NCI-H1694 (cell line): ENCODE measurements around the gene PARN.
"Not testable (repeated sequence)": the region's sequence is repeated elsewhere in the genome, so short reads cannot be mapped to it uniquely, and the experiment has no call there.

Experiments
- DNase-seq: peaks from one replicate; lab custom pipeline; 2025; lab: John Stamatoyannopoulos, UW

PARN gene, protein sequence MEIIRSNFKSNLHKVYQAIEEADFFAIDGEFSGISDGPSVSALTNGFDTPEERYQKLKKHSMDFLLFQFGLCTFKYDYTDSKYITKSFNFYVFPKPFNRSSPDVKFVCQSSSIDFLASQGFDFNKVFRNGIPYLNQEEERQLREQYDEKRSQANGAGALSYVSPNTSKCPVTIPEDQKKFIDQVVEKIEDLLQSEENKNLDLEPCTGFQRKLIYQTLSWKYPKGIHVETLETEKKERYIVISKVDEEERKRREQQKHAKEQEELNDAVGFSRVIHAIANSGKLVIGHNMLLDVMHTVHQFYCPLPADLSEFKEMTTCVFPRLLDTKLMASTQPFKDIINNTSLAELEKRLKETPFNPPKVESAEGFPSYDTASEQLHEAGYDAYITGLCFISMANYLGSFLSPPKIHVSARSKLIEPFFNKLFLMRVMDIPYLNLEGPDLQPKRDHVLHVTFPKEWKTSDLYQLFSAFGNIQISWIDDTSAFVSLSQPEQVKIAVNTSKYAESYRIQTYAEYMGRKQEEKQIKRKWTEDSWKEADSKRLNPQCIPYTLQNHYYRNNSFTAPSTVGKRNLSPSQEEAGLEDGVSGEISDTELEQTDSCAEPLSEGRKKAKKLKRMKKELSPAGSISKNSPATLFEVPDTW

DNA sequence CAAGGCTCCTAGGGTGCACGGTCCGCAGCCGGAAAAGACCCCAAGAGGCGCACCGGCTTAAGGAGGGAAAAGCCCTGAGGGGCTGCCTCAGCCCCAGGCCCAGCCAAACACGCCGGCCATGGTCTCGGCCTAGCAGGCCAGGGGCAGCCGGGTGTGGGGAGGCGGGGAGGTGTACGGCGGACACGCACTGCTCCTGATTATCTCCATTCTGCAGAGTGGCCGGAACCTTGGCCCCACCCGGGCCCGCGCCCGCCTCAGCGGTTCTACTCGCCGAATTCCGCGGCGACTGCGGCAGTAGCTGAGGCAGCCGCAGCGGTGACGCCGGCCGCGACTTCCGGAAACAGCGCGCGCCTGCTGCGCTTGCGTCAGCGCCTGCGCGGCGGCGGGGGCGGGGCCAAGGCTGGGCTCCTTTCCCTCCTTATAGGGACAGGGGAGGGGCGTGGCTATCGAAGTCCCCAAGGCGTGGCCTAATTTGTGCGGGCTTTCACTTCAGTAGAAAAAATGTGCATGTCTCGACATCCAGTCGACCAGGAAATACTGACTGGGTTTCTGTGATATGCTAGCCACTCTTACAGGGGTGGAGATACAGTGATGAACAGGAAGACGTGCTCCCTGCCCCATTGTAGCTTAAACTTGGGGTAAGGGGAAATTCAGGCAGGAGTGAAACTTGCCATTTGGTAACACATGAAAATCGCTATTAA, at the start of gene PARN:
Gene PARN, minus strand, starts transcription at position 342 of the 701 bp plus-strand sequence. Its CDS starts 135 bp downstream, at position 207.
- peak; percentile 87 for DNase-seq

DNA sequence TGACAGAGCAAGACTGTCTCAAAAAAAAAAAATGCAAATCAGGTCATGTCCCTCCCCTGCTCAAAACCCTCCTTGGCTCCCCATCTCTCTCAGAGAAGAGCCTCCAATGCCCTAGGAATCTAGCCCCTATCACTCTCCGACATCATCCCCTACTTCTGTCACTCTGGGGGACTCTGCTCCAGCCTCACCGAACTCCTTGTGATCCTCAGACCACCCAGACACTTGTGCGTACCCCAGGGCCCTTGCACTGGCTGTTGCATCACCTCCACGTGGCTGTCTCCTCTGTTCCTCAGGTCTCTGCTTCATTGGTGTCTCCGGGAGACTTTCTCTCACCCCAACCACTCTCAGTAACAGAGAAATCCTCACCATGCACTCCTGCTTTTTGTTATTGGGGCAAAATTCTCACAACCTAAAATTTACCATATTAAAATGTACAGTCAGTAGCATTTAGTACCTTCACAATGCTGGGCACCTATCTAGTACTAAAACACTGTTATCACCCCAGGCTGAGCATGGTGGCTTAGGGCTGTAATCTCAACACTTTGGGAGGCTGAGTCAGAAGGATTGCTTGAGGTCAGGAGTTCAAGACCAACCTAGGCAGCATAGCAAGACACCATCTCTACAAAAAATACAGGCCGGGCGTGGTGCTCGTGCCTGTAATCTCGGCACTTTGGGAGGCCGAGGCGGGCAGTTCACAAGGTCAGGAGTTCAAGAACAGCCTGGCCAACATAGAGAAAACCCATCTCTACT, 48.9 kb upstream of the PARN start:
- no peak for DNase-seq

DNA sequence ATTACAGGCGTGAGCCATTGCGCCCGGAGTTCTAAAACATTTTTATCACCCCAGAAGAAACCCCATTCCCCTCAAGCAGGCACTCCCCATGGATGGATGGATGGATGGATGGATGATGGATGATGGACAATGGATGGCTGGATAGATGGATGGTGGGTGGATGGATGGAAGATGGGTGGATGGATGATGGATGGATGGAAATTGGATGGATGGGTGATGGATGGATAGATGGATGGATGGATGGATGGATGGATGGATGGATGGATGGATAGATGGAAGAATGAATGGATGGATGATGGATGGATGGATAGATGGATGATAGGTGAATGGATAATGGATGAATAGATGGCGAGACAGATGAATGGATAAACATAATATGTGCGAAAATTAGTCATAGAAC, 47.6 kb upstream of the PARN start:
- no peak for DNase-seq

DNA sequence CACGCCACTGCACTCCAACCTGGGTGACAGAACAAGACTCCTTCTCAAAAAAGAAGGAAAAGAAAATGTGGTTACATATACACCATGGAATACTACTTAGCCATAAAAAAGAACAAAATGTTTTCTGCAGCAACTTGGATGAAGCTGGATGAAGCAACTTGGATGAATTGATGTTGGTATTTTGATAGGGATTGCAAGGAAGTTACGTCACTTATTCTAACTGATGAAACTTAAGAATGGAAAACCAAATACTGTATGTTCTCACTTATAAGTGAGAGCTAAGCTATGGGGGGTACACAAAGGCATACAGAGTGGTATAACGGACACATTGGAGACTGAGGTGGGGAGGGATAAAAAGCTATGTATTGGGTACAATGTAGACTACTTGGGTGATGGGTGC, 46.6 kb upstream of the PARN start:
- no peak for DNase-seq

DNA sequence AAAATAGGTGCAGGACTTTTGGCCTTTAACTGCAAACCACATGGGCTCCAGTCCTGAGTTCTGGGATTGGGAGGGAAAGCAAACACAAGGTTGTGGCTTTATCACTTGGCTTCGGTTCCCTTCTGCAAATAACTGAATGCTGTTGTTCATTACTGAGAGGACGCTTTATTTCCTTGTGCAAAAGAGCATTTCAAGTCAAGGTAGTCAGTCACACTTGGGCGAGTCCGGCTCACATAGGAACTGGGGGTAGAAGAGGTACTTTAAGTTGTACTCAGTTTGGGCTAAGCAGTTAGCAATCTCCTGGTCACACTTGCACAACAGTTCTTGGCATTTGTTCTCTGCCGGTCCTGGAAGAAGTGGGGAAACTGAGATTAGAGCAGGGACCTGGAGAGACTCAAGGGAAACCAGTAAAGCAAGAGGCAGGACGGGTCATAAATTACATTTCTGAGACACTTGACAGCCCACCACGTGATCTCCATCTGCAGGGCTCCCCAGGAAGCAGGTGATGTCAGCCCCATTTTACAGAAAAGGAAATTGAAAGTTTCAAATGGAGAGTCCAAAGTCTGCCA, 42.4 kb upstream of the PARN start:
- DNase-seq, result no peak

DNA sequence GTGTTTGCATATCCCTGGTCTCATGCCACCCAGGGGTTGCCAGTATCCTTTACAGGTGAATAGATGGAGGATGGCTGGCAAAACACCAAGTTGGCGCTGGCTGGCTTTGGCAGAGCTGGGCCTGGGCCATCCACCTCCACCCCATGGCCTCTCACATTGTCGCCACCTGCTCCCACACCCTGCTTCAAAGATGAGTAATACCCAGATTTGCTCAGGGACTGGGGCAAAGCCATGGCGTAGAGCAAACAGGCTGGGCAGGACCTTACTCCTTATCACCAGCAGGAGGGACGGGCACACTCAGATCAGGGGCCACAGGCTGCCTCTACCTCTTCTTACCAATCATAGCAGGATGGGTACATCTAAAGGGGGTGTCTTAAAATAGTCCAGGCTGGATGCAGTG, 39.7 kb upstream of the PARN start:
- no peak for DNase-seq

DNA sequence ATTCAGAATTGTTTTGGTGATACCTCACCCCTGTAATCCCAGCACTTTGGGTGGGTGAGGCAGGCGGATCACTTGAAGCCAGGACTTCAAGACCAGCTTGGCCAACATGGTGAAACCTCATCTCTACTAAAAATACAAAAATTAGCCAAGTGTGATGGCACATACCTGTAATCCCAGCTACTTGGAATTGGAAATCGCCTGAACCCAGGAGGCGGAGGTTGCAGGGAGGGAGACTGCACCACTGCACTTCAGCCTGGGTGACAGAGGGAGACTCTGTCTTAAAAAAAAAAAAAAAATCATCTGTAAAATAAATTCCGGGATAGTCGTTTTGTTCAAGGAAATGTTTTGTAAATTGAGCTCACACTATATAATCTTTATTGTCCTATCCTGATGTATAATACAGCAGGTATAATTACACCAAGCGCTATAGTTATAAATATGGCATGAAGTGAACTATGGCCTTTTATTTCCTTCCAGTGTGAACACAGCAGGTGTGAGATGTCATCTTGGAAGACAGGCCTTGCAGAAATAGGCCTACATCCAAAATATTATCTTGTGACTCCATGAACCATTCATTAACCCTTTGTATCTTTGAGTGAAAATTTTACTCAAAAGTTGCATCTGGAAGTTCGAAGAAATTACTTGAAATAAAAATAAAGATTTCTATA, 38.6 kb upstream of the PARN start:
- DNase-seq, result no peak

DNA sequence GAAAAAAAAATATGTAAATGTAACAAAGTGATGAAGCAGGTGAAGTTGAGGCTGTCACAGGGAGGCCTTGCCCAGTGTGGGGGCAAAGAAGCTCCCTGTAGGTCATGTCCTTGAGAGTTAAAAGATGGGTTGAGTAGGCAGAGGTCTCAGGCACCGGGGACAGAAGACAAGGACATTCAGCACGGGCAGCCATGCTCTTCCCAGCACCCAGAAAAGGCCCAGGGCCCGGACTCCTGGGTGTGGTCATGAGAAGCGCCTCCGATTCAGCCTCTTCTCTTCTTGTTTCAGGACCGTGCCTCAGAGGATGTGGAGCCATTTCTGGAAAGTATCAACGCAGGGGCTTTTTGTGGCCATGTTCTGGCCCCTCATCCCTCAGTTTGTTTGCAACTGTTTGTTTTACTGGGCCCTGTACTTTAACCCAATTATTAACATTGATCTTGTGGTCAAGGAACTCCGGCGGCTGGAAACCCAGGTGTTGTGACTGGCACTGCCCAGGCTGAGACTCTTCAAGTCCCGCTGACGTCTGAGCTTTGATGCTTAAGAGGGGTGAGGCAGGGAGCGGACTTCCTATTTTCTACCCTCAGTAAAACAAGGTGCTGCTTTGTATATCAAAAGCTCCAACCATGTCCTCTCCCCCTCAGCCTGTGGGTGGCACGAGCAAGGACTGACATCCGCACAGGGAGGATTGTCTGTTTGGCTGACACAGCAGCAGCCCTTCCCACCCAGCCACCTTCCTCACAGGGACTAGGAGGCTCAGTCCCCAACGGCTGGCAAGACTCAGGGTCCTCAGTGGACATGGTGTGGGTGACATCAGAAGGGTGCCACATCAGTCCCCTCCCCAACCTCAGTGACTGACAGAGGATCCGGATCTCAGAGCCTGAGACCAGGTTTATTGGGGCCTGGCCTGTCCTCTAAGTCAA, 37.5 kb upstream of the PARN start:
- no peak for DNase-seq

DNA sequence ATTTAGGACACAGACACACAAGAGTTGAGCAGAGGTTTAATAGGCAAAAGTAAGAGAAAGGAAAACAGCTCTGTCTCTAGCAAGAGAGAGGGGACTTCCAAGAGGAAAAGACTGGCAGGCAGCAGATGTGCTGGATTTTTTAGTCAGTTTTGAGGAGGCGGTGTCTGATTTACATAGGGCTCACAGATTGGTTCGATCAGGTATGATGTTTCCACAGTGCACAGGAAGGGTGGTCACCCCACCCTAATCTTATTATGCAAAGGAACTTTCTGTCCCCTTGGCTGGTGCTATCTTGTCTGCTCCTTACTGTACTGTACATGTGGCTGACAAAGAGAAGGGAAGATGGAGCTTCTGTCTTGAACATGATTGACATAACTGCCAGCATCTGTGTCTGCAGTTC, 28.0 kb upstream of the PARN start:
- DNase-seq, result no peak

DNA sequence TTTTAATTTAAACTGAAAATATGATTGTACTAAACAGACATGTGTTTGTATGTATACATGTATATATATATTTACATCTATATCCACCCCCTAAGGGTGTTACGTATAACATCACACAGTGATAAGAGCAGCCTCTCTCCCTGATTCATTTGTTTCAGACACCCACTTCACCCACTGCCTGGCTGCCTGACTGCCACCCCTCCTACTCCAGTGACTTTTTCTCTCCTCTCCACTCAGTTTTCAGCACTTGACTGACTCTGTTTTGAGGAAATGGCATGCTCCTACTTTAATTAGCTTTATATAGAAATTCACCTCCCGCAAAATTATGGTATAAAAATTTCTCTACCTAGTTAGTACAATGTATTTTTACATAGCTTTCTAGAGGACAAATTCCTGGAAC, 22.7 kb upstream of the PARN start:
- no peak for DNase-seq

DNA sequence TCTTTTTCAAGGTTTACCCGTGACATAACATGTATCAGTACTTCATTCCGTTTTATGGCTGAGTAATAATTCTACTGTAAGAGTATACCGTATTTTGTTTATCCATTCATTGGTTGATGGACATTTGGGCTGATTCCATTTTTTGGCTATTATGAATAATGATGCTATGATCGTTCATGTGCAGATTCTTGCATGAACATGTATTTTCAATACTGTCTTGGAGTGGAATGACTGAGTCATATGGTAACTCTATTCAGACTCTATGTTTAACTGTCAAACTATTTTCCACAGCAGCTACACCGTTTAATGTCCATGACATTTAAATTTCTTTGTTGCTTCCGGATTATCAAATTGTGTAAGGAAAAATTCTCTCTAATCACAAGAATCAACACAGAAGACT, 20.6 kb upstream of the PARN start:
- no peak for DNase-seq

DNA sequence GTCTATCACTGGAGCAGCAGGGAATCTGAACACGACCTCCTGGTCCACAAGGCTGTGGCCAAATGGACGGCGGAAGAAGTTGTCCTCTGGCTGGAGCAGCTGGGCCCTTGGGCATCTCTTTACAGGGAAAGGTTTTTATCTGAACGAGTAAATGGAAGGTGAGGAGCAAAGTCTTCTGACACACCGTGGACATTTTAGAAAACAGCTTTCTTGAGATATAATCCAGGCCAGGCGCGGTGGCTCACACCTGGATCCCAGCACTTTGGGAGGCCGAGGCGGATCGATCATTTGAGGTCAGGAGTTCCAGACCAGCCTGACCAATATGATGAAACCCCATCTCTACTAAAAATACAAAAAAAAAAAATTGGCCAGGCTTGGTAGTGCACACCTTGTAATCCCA, 19.8 kb upstream of the PARN start:
- DNase-seq, result no peak

DNA sequence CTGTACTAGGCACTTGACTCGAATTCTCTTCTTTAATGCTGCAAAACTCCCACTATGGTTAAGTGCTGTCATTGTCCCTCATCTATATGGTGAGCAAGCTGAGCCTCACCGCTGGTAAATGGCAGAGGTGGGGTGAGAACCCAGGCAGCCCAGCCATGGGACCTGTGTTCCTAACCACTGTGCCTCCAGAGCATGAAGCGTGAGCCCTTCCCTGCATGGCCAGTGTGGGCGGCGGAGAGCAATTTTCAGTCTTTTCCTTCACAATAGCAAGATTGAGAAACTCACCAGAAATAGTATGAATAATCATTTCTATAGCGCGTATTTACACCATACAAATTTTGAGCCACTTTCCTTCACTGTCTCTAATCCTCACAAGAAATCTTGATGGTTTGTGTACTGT, 11.9 kb upstream of the PARN start:
- DNase-seq, result no peak

DNA sequence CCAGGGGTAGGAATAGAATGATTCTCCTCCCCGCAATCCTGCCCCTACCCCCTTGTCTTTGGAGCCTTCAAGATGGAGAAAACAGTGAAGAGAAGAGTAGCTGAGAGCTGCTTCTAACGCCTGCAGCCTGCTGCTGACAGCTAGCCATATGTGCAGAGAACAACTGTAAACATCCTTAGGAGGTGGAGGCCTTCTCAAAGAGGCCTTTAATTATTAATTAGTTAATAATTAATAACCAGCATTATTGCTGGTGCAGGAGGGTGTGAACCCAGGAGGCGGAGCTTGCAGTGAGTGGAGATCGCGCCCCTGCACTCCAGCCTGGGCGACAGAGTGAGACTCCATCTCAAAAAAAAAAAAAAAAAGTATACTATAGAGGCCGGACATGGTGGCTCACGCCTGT, 11.1 kb upstream of the PARN start:
- no peak for DNase-seq

DNA sequence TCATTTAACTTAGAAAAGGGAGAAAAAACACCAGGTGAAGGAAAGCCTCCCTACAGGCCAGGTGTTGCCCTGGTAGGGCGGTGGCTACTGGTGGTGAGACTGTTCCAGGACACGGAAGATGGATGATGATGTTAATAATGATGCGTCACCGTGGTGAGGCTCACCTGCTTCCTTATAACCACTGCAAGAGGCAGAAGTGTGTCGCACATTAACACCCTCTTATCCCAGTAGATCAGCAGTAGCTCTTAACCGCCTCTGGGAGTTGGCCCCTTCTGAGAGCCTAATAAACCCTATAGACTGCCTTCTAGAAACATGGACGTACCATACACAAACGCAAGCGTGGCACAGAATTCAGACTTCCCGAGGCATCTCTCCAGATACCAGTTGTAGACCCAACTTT, 10.5 kb upstream of the PARN start:
- DNase-seq, result no peak

DNA sequence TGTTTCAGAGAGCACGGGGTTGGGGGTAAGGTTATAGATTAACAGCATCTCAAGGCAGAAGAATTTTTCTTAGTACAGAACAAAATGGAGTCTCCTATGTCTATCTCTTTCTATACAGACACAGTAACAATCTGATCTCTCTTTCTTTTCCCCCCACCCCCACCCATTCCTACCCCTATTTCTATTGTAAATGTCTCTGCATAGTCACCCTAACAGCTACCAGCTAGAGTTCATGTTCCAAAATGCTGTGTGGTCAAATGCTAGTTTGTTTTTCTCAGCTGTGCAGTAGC, 6.8 kb upstream of the PARN start:
- DNase-seq, result not testable (repeated sequence)

DNA sequence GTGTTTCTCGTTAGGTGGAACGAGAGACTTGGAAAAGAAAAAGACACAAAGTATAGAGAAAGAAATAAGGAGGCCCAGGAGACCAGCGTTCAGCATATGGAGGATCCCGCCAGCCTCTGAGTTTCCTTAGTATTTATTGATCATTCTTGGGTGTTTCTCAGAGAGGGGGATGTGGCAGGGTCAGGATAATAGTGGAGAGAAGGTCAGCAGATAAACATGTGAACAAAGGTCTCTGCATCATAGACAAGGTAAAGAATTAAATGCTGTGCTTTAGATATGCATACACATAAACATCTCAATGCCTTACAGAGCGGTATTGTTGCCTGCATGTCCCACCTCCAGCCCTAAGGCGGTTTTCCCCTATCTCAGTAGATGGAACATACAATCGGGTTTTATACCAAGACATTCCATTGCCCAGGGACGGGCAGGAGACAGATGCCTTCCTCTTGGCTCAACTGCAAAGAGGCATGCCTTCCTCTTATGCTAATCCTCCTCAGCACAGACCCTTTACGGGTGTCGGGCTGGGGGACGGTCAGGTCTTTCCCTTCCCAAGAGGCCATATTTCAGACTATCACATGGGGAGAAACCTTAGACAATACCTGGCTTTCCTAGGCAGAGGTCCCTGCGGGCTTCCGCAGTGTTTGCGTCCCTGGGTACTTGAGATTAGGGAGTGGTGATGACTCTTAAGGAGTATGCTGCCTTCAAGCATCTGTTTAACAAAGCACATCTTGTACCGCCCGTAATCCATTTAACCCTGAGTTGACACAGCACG, 6.3 kb upstream of the PARN start:
- not testable (repeated sequence) for DNase-seq

DNA sequence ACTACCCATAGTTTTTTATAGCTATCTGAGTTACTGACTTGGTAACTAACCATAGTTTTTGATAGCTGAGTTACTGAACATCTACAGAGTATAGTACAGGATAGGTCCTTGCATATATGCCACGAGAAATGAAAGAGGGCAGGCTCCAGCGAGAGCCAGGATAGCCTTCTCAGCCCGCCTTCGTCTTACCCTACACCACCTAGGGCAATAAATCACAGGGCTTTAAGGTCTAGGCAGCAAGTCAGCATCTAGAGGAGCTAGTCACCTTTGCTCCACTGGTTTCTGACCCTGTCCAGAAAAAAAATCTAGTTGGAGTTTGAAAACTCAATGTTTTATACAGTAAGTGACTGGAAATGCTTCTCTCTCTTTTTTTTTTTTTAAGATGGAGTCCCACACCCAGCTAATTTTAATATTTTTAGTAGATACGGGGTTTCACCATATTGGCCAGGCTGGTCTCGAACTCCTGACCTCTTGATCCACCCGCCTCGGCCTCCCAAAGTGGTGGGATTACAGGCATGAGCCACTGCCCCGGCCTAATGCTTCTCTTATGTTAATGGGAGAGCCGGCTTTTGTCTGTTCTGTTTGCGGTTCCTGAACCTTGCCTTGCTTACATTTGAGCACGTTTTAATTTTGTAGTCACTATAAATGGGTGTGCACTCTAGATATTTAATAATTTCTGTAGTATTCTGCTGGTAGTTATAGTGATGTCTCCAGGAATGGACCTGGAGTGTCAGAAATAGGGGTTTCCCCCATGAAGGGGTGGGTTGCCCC, 5.5 kb upstream of the PARN start:
- no peak for DNase-seq

DNA sequence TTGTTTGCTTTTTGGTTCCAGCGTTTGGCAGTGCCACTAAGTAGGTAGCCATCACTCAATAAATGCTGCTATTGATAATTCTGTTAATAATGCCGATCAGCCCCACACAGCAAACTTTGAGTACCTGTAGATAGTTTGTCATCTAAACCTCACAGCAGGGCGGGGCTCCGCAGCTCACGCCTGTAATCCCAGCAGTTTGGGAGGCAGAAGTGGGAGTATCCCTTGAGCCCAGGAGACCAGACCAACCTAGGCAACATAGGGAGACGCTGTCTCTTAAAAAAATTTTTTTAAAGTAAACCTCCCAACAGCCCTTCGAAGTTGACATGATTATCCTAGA, 4.3 kb upstream of the PARN start:
- DNase-seq, result no peak
